OCI-LY3 (cell line): ENCODE data around the gene SDC4.

Experiments
- H2AFZ ChIP-seq: fragments of 200-600, 300-600 bp; shearing (Covaris generic); 2 replicates; pipeline ENCODE4 v1.6.0; 2014; ENCODE audit warnings: antibody characterized with exemption, low read depth, low read length
- H3K27ac ChIP-seq: fragments of 200-600, 300-600 bp; sonication (generic); 2 replicates; pipeline ENCODE4 v1.5.1; 2014; ENCODE audit warnings: mild to moderate bottlenecking, low read length, moderate library complexity, mixed read lengths
- H3K27me3 ChIP-seq: fragments of 200-600, 300-600 bp; sonication (generic); 2 replicates; pipeline ENCODE4 v1.6.1; 2014; ENCODE audit warnings: low read depth, low read length, mixed read lengths
- H3K36me3 ChIP-seq: fragments of 200-600, 300-600 bp; sonication (generic); replicated peaks from 2 replicates; pipeline ENCODE3; 2014; ENCODE audit warnings: low read depth, low read length, mixed read lengths
- H3K4me1 ChIP-seq: fragments of 300-600, 200-600 bp; sonication (generic); 2 replicates; pipeline ENCODE4 v1.6.1; 2014; ENCODE audit warnings: low read length, mixed read lengths
- H3K4me2 ChIP-seq: fragments of 200-600, 300-600 bp; sonication (generic); 2 replicates; pipeline ENCODE4 v1.6.1; 2014; ENCODE audit warnings: low read length, mixed read lengths
- H3K4me3 ChIP-seq: fragments of 300-600, 200-600 bp; sonication (generic); 2 replicates; pipeline ENCODE4 v1.5.1; 2014; ENCODE audit warnings: antibody characterized with exemption, mild to moderate bottlenecking, low read length, moderate library complexity
- H3K79me2 ChIP-seq: fragments of 300-600, 200-600 bp; shearing (Covaris generic); 2 replicates; pipeline ENCODE4 v1.6.1; 2014; ENCODE audit warnings: mild to moderate bottlenecking, low read length, mixed read lengths
- H3K9ac ChIP-seq: fragments of 300-600, 200-600 bp; shearing (Covaris generic); 2 replicates; pipeline ENCODE4 v1.6.0; 2014; ENCODE audit warnings: mild to moderate bottlenecking, low read length, moderate library complexity
- H3K9me3 ChIP-seq: fragments of 200-600, 300-600 bp; shearing (Covaris generic); 2 replicates; pipeline ENCODE4 v1.6.1; 2014; ENCODE audit warnings: low read length, mixed read lengths; ENCODE audit not compliant: insufficient read depth
- H4K20me1 ChIP-seq: fragments of 200-600, 300-600 bp; sonication (generic); 2 replicates; pipeline ENCODE4 v1.6.1; 2016; ENCODE audit warnings: low read length, mixed read lengths; ENCODE audit not compliant: insufficient read depth
- EZH2phosphoT487 ChIP-seq: fragments of 200-600 bp; shearing (Covaris generic); IDR thresholded peaks from 2 replicates; pipeline ENCODE4 v1.6.1; 2018; ENCODE audit warnings: antibody characterized with exemption, mixed run types, low read depth
- TF ChIP-seq, protein P1 (sequence below): fragments of 200-600, 300-600 bp; sonication (generic); IDR thresholded peaks from 2 replicates; pipeline ENCODE4 v1.5.1; 2014; ENCODE audit warnings: antibody characterized with exemption, low read length, low read depth

SDC4 gene

GRCh38 chr20:45342855-45343531 is 5.2 kb downstream of the SDC4 start:
- H3K36me3 ChIP-seq, result peaks cover 6% of the 10 kb centered on the region

GRCh38 chr20:45341939-45342854 is 6.0 kb downstream of the SDC4 start:
- H3K4me2 ChIP-seq, result no peak overlapping the region
- H4K20me1 ChIP-seq, result peaks cover 63% of the 10 kb centered on the region
- H3K9ac ChIP-seq, result no peak overlapping the region
- H3K79me2 ChIP-seq, result peaks cover 22% of the 10 kb centered on the region; the same call in 1 of the 2 replicates
- H3K4me3 ChIP-seq, result no peak overlapping the region
- H3K9me3 ChIP-seq, result no peaks in the 10 kb centered on the region
- no peak overlapping the region for H3K27ac ChIP-seq
- no peaks in the 10 kb centered on the region for H3K27me3 ChIP-seq
- peaks cover 24% of the 10 kb centered on the region for H3K4me1 ChIP-seq
- no peak overlapping the region for H2AFZ ChIP-seq
- no peak for TF ChIP-seq EZH2phosphoT487
- TF ChIP-seq, protein P1, sequence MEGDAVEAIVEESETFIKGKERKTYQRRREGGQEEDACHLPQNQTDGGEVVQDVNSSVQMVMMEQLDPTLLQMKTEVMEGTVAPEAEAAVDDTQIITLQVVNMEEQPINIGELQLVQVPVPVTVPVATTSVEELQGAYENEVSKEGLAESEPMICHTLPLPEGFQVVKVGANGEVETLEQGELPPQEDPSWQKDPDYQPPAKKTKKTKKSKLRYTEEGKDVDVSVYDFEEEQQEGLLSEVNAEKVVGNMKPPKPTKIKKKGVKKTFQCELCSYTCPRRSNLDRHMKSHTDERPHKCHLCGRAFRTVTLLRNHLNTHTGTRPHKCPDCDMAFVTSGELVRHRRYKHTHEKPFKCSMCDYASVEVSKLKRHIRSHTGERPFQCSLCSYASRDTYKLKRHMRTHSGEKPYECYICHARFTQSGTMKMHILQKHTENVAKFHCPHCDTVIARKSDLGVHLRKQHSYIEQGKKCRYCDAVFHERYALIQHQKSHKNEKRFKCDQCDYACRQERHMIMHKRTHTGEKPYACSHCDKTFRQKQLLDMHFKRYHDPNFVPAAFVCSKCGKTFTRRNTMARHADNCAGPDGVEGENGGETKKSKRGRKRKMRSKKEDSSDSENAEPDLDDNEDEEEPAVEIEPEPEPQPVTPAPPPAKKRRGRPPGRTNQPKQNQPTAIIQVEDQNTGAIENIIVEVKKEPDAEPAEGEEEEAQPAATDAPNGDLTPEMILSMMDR, result no peak
- H3K36me3 ChIP-seq, result peaks cover 6% of the 10 kb centered on the region

More at GRCh38 chr20:45342855-45343531, 5.2 kb downstream of the SDC4 start:
- Histone ChIP-seq H3K79me2 (peaks cover 26% of the 10 kb centered on the region; the same call in 1 of the 2 replicates), H4K20me1 (peaks cover 56% of the 10 kb centered on the region), H3K27me3 (no peaks in the 10 kb centered on the region), H3K9me3 (no peaks in the 10 kb centered on the region), H3K4me3 (no peak overlapping the region), H3K4me1 (peaks cover 28% of the 10 kb centered on the region), H3K9ac (no peak overlapping the region), H2AFZ (no peak overlapping the region), H3K4me2 (no peak overlapping the region), H3K27ac (no peak overlapping the region)
- no peak for TF ChIP-seq EZH2phosphoT487
- TF ChIP-seq, protein P1, result no peak

DNA sequence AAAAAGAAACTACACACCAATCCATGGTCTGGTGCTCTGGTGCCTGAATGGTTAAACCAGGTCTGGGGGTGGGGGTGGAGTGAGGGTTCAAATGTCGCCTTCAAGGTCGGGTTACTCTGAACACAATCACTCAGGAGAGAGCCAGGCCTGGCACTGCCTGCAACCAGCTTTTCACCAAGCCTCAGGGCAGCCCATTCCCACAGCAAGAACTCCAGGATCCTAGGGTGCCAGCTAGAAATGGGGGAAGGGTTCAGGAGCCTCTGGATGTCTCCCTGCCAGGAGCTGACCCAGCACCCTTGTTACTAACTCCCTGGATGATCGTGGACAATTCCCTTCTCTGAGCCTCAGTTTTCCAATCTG is 6.7 kb downstream of the SDC4 start:
- no peak overlapping the region for H3K4me3 ChIP-seq
- TF ChIP-seq, protein P1, result no peak
- no peaks in the 10 kb centered on the region for H3K27me3 ChIP-seq
- H2AFZ ChIP-seq, result no peak overlapping the region
- H3K9ac ChIP-seq, result no peak overlapping the region
- peaks cover 6% of the 10 kb centered on the region for H3K36me3 ChIP-seq
- no peaks in the 10 kb centered on the region for H3K9me3 ChIP-seq
- peaks cover 18% of the 10 kb centered on the region for H3K4me1 ChIP-seq
- H3K79me2 ChIP-seq, result peaks cover 16% of the 10 kb centered on the region; the same call in 1 of the 2 replicates
- no peak overlapping the region for H3K4me2 ChIP-seq
- H3K27ac ChIP-seq, result no peak overlapping the region
- H4K20me1 ChIP-seq, result peaks cover 67% of the 10 kb centered on the region

DNA sequence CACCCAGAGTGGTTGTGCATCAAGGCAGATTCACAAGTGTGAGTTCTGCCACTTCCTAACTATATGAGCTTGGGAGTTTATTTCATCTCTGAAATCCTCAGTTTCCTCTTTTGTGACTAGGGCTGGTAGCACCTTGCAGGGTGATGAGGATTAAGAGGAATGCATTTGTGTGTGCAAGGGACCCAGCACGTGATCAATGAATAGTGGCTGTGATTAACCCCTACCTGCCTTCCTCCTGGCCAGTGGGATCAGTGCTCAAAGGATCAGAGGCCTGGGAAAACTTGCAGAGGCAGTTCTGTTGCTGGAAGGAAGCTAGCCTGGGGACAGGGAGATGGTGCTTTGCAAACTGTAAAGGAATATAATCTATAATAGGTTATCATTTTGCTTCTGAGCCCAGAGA is 7.3 kb downstream of the SDC4 start:
- peaks cover 6% of the 10 kb centered on the region for H3K36me3 ChIP-seq
- no peaks in the 10 kb centered on the region for H3K27me3 ChIP-seq
- no peaks in the 10 kb centered on the region for H3K9me3 ChIP-seq
- H3K9ac ChIP-seq, result no peak overlapping the region
- peaks cover 12% of the 10 kb centered on the region for H3K4me1 ChIP-seq
- no peak overlapping the region for H3K4me2 ChIP-seq
- H3K27ac ChIP-seq, result no peak overlapping the region
- H2AFZ ChIP-seq, result no peak overlapping the region
- H4K20me1 ChIP-seq, result peaks cover 61% of the 10 kb centered on the region
- H3K4me3 ChIP-seq, result no peak overlapping the region
- TF ChIP-seq, protein P1, result no peak
- no peak for TF ChIP-seq EZH2phosphoT487
- H3K79me2 ChIP-seq, result peaks cover 10% of the 10 kb centered on the region; the same call in 1 of the 2 replicates
